ENCODE measurements around the gene EYA3.
"Not testable (repeated sequence)": the region's sequence is repeated elsewhere in the genome, so short reads cannot be mapped to it uniquely, and the experiment has no call there.

EYA3 gene

GRCh38 chr1:28028873-28029654, 59.3 kb downstream of the EYA3 start:
- no peak for DNase-seq (ENCODE audit: low read depth)

DNA sequence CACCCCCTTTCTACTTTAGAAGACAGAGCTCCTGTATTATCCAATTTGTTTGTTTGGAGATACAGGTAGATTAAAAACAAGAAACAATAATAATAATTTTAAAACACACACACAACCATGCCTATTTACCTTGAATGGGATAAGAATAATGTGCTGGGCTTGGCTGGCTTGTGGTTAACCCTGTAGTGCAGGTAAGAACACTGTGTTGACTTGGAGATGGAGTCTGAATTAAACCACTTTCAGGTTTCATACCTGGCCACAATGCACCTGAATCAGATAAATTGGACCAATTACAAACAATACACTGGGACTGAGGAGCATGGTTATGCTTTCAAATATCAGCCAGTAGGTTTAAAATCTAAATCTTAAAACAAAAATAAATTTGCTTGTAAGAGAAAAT, 60.8 kb downstream of the EYA3 start:
- DNase-seq (ENCODE audit: low read depth): no peak

- DNase-seq (ENCODE audit: low read depth): no peak
Observed at GRCh38 chr1:28027238-28027637, 61.2 kb downstream of the EYA3 start.

GRCh38 chr1:28026329-28026728, 62.1 kb downstream of the EYA3 start:
- DNase-seq (ENCODE audit: low read depth): no peak

- no peak for DNase-seq (ENCODE audit: low read depth)
Observed at GRCh38 chr1:28021064-28021463, 67.3 kb downstream of the EYA3 start.

- no peak for DNase-seq (ENCODE audit: low read depth)
Observed at GRCh38 chr1:28010969-28011368, 77.4 kb downstream of the EYA3 start.

- DNase-seq (ENCODE audit: low read depth): not testable (repeated sequence)
Observed at GRCh38 chr1:28003117-28003516, 85.3 kb downstream of the EYA3 start.

- no peak for DNase-seq (ENCODE audit: low read depth)
Observed at GRCh38 chr1:28002600-28002999, 85.8 kb downstream of the EYA3 start.

DNA sequence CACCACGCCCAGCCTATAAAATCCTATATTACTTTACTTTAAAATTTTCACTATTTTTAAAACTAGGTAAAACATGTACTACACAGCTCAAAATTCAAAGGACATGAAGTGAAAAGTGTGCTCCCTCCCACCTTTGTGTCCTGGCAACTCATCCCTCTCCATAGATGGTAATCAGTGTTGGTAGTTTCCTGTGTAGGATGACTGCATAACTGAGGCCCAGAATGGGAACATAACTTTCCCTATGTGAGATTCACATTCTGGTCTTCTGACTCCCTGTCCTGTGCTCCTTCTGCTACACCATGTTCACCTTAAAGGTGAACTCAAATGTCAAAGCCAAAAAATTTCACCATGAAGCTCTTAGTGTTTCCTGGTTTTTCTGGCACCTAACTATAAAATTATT, 89.4 kb downstream of the EYA3 start:
- DNase-seq (ENCODE audit: low read depth): no peak

- not testable (repeated sequence) for DNase-seq (ENCODE audit: low read depth)
Observed at GRCh38 chr1:27994526-27994925, 93.9 kb downstream of the EYA3 start.

GRCh38 chr1:27994060-27994459, 94.3 kb downstream of the EYA3 start:
- DNase-seq (ENCODE audit: low read depth): no peak

DNA sequence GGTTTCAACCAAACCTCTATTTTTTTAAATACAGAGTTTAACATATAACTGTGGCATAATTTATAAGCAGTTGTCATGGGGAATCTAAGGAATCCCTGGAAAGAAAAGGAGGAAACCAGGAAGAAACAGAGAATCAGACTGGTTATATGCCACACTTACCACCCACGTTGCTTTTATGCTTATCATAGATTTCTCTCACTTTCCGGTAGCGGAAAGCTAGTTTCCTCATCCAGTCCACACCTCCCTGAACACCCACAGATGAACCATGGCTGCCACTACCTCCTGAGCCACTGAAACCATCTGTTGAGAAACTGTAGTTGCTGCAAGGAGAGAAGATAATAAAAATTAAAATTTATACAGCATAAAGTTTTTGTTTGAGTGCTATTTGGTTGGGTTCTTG, 95.2 kb downstream of the EYA3 start:
- DNase-seq (ENCODE audit: low read depth): no peak

DNA sequence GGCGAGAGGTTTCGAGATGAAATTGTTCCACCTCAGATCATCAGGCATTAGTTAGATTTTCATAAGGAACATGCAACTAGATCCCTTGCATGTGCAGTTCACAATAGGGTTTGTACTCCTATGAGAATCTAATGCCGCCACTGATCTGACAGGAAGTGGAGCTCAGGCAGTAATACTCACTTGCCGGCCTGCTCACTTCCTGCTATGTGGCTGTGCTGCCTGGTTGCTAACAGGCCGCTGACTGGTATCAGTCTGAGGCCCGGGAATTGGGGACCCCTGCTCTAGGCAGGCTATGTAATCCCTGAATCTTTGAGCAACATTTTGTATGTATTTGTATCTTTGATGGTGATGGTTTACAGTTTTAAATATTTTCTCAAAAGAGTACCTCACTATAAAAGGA, 96.1 kb downstream of the EYA3 start:
- DNase-seq (ENCODE audit: low read depth): peak; percentile 24

- DNase-seq (ENCODE audit: low read depth): no peak
Observed at GRCh38 chr1:27990920-27991537, 97.4 kb downstream of the EYA3 start.

DNA sequence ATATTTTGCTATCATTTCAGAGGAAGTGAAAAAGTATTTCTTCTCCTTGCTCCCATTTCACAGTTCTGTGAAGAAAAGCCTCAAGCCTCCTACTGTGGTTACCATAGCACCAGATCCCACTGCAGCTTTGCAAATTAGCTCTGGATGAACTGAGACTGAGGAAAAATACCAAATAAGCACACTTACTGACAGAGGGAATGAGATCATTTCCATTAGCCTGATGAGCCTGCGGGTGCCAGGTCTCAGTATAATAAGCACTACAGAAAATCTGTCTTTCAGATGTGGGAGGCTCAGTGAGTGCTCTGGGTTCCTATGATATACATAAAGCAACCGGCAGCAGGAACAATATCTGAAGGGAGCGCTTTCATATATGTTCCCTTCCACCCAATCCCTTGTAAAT, 107.3 kb downstream of the EYA3 start:
- DNase-seq (ENCODE audit: low read depth): no peak

- DNase-seq (ENCODE audit: low read depth): no peak
Observed at GRCh38 chr1:27980216-27980845, 108.1 kb downstream of the EYA3 start.

DNA sequence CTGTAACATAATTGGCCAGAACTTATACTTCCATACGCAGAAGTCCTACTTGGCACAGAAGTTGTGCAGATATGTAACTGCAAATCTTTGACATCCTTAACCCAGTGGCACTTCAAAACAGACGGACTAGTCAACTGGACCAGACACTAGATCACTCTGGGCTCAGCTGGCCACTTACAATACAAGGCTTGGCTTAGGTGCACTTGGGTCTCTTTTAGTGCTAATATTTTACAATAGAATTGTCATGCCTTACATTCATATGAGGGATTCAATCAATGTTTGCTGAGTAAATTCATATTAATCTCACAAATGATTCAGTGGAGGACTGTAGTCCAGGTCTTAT, 108.6 kb downstream of the EYA3 start:
- no peak for DNase-seq (ENCODE audit: low read depth)

- DNase-seq (ENCODE audit: low read depth): no peak
Observed at GRCh38 chr1:27979151-27979858, 109.1 kb downstream of the EYA3 start.

GRCh38 chr1:27974417-27974781, 114.0 kb downstream of the EYA3 start:
- no peak for DNase-seq (ENCODE audit: low read depth)

DNA sequence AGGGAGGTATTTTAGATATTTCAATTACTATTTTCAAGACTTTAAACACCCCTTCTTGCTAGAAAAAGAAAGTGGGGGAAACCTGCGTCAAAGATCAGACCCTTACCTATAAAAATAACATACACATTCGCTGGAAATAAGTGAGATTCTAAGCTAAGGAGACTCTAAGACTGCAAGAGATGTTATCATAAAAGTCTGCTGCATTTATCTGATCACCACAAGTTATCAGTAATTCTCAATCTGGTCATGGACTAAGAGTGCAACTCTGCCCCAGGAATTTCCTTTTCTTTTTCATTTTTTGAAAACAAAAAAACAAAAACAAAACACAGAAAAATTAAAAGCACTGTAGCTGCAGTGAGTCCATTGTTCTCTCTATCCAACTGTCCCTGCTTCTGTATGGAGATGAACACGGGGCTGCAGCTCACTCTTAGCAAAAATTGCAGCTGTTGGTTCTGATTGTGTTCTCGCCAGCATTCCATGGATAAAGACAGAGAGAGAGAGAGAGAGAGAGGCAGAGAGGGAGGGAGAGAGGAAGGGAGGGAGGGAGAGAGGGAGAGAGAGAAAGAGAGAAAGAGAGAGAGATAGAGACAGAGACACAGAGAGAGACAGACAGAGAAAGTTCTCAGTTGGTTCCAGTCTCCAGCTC, 114.5 kb downstream of the EYA3 start:
- no peak for DNase-seq (ENCODE audit: low read depth)

GRCh38 chr1:27972141-27972540, 116.3 kb downstream of the EYA3 start:
- no peak for DNase-seq (ENCODE audit: low read depth)

DNA sequence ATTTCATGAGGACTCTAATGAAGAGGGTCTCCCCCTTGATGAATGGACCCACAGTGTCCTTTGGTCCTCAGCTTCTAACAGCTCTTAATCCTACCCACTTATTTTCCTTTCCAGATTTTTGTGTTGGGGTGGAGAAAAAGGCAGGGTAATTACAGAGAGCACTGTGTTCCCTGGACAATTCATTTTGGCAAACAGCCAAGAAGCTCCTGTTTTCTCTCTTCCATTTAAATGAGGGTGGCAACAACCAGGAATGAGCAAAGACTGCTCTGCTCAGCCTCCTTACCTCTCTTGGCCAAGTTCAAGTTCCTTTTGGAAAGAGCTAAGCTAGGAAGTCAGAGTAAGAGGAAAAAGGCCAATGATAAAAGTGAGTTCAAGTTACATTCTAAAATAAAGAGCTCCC, 116.7 kb downstream of the EYA3 start:
- no peak for DNase-seq (ENCODE audit: low read depth)
